A549 (cell line): ENCODE measurements around the gene INO80D. TPM values are rescaled to one million over a fixed set of nuclear protein-coding genes. Genes with fewer than 3 reads are reported as not detected.
"Not testable (repeated sequence)": the region's sequence is repeated elsewhere in the genome, so short reads cannot be mapped to it uniquely, and the experiment has no call there.

Source experiments
- ATAC-seq, 2 experiments: fragments of 200-7000 bp in 1 of 2; fragments of >200 bp in 1 of 2; cut with Nextera tagmentation in 1 of 2; cut with Tn5 transposase in 1 of 2; 3 replicates each; pipeline versions ENCODE4 v1.8.0 to v1.9.1; 2018 to 2020; ENCODE audit warnings: mild to moderate bottlenecking in 1 of 2, moderate library complexity in 1 of 2
- CTCF ChIA-PET: fragments of 300-600 bp; sonication (Branson Sonifier 250); formaldehyde crosslinking; extraction: SDS; loops from one replicate; lab custom pipeline; 2021; ENCODE audit warnings: antibody characterized with exemption, inconsistent platforms; lab: Yijun Ruan, JAX
- POLR2A ChIA-PET: fragments of 350-600 bp; formaldehyde crosslinking; extraction: SDS; loops from one replicate; lab custom pipeline; 2021; ENCODE audit warnings: antibody characterized with exemption, inconsistent platforms; lab: Yijun Ruan, JAX
- DNase-seq, 2 experiments: peaks; one replicate each; pipeline versions ENCODE4 v3.0.0 to v3.0.0-alpha.2; 2011 to 2016; ENCODE audit warnings: low read depth in 1 of 2, low spot score in 1 of 2
- FAIRE-seq: peaks from 2 replicates; lab custom pipeline; 2011; peaks lifted over from hg19 to GRCh38; lab: Jason Lieb, UNC
- H3K27ac ChIP-seq, 2 experiments: fragments of >200 bp; sonication (Bioruptor Twin); formaldehyde crosslinking; 3 replicates each; pipeline ENCODE4 v1.5.1; 2016 to 2017
- H3K4me1 ChIP-seq: fragments of >200 bp; sonication (Bioruptor Twin); formaldehyde crosslinking; 3 replicates; pipeline ENCODE4 v1.6.1; 2016
- H3K4me2 ChIP-seq: fragments of >200 bp; sonication (Bioruptor Twin); formaldehyde crosslinking; 3 replicates; pipeline ENCODE4 v1.6.1; 2016
- H3K4me3 ChIP-seq: fragments of >200 bp; sonication (Bioruptor Twin); formaldehyde crosslinking; 3 replicates; pipeline ENCODE4 v1.5.1; 2016
- H3K9me3 ChIP-seq: fragments of >200 bp; sonication (Bioruptor Twin); formaldehyde crosslinking; 3 replicates; pipeline ENCODE4 v1.6.1; 2016
- CBX8 ChIP-seq: fragments of 200-600 bp; sonication (generic); IDR thresholded peaks from 2 replicates; pipeline ENCODE4 v1.6.1; 2016
- CEBPB ChIP-seq, 2 experiments: fragments of >200 bp in 1 of 2; sonication (Bioruptor Twin) in 1 of 2; formaldehyde crosslinking in 1 of 2; IDR thresholded peaks; 2 replicates each; pipeline ENCODE4 v1.6.1; 2012 to 2016
- EHF ChIP-seq: fragments of 250-450 bp; sonication (Bioruptor Pico); IDR thresholded peaks from 2 replicates; pipeline ENCODE4 v1.5.0; 2020; ENCODE audit warnings: mild to moderate bottlenecking
- FOSB ChIP-seq: fragments of 250-450 bp; sonication (Bioruptor Pico); IDR thresholded peaks from 2 replicates; pipeline ENCODE4 v1.5.0; 2020; ENCODE audit warnings: mild to moderate bottlenecking, moderate library complexity
- FOXS1 ChIP-seq: fragments of 250-450 bp; sonication (Bioruptor Pico); IDR thresholded peaks from 2 replicates; pipeline ENCODE4 v1.5.0; 2020; ENCODE audit warnings: mild to moderate bottlenecking, moderate library complexity
- HOXA7 ChIP-seq: fragments of 250-450 bp; sonication (Bioruptor Pico); IDR thresholded peaks from 2 replicates; pipeline ENCODE4 v1.5.0; 2020; ENCODE audit warnings: mild to moderate bottlenecking, moderate library complexity
- MAFK ChIP-seq: fragments of 450-650 bp; IDR thresholded peaks from 2 replicates; pipeline ENCODE4 v1.6.1; 2014; ENCODE audit not compliant: partially characterized antibody
- NPAS2 ChIP-seq: fragments of 250-450 bp; sonication (Bioruptor Pico); IDR thresholded peaks from 2 replicates; pipeline ENCODE4 v1.8.0; 2022; ENCODE audit warnings: mild to moderate bottlenecking, moderate library complexity, borderline replicate concordance
- NR3C1 ChIP-seq: fragments of >200 bp; sonication (Bioruptor Twin); formaldehyde crosslinking; IDR thresholded peaks from 3 replicates; pipeline ENCODE4 v1.6.1; 2017
- POLR2A ChIP-seq: IDR thresholded peaks from 2 replicates; pipeline ENCODE4 v1.6.1; 2012; ENCODE audit warnings: mild to moderate bottlenecking, low read length
- POLR2AphosphoS2 ChIP-seq: conservative IDR thresholded peaks from 2 replicates; pipeline ENCODE4 v1.6.1; 2012; ENCODE audit warnings: low read length, improper control_type of control experiment, inconsistent platforms
- RARB ChIP-seq: fragments of 250-450 bp; sonication (Bioruptor Pico); IDR thresholded peaks from 2 replicates; pipeline ENCODE4 v1.8.0; 2021; ENCODE audit warnings: mild to moderate bottlenecking, moderate library complexity
- RCOR1 ChIP-seq: fragments of 150-350 bp; IDR thresholded peaks from 2 replicates; pipeline ENCODE4 v1.6.1; 2014; ENCODE audit warnings: antibody characterized with exemption, low read length, low read depth
- RNF2 ChIP-seq: fragments of 200-600 bp; sonication (generic); IDR thresholded peaks from 2 replicates; pipeline ENCODE4 v1.6.1; 2016; ENCODE audit warnings: low read depth, mild to moderate bottlenecking, antibody characterized with exemption, moderate library complexity, borderline replicate concordance
- SMC3 ChIP-seq: fragments of >200 bp; sonication (Bioruptor Twin); formaldehyde crosslinking; IDR thresholded peaks from 3 replicates; pipeline ENCODE4 v1.6.1; 2018; ENCODE audit warnings: inconsistent platforms
- SREBF2 ChIP-seq: fragments of 450-650 bp; IDR thresholded peaks from 2 replicates; pipeline ENCODE4 v1.6.1; 2014; ENCODE audit warnings: mild to moderate bottlenecking, moderate library complexity
- TFCP2L1 ChIP-seq: fragments of 250-450 bp; sonication (Bioruptor Pico); IDR thresholded peaks from 2 replicates; pipeline ENCODE4 v1.5.0; 2021; ENCODE audit warnings: mild to moderate bottlenecking
- TP53 ChIP-seq: fragments of 250-450 bp; sonication (Bioruptor Pico); IDR thresholded peaks from 2 replicates; pipeline ENCODE4 v1.5.0; 2021; ENCODE audit warnings: mild to moderate bottlenecking, moderate library complexity
- ZFP36 ChIP-seq: fragments of 450-650 bp; IDR thresholded peaks from 2 replicates; pipeline ENCODE4 v1.6.1; 2014; ENCODE audit warnings: borderline replicate concordance; ENCODE audit not compliant: partially characterized antibody
- WGBS: methylation state at CpG from one replicate; pipeline ENCODE4 v1.1.6; 2017; ENCODE audit errors: missing lambda C conversion rate; 5-methylcytosine and 5-hydroxymethylcytosine counted together
- polyA plus RNA-seq, 4 experiments: library from polyadenylated mRNA; depleted of rRNA in 3 of 4; stranded (reverse); fragments of >200 nt; fragmentation: RNase III in 1 of 4; extraction: RNeasy Plus Mini Kit Qiagen cat#74134 plus additional on column Dnase treatment in 1 of 4; gene quantifications; 2 replicates in 3 of 4; 3 replicates in 1 of 4; pipeline ENCODE4 v1.2.3, GENCODE V29; 2011 to 2017
- TF ChIP-seq, protein P1 (sequence below): fragments of 150-350 bp; IDR thresholded peaks from 2 replicates; pipeline ENCODE4 v1.6.1; 2014; ENCODE audit warnings: low read depth, mild to moderate bottlenecking, low read length

The INO80D gene
- polyA plus RNA-seq, 2 of the 4 experiments (the other 2 are of a cell fraction), result 1.4 to 5.0 TPM

DNA sequence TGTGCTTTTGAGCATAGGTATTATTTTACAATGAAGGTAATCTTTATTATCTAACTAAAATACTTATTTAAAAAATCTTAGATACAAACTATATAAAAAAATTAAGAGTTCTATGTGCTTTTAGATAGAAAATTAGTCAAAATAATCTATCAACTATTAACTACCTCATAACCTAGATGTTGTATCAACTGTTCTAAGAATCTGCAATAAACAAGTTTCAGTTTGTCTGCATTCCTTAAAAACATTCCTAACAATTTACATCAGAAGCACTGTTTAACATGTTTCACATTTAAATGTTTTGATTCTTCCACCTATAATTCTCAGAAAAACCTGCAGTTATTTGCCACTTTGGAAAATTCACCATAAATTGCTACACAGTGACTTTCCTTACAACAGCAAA is 39.9 kb upstream of the INO80D start:
- CTCF ChIA-PET, result no interaction called here

DNA sequence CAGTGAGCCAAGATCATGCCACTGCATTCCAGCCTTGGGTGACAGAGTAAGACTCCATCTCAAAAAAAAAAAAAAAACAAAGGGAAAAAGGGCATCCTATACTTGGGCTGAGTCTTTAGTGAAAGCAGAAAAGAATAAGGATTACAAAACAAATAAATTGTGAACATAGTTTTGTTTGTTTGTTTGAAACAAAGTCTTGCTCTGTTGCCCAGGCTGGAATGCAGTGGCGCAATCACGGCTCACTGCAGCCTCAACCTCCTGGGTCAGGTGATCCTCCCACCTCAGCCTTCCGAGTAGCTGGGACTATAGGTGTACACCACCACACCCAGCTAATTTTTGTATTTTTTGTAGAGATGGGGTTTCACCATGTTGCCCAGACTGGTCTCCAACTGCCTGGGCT is 36.6 kb upstream of the INO80D start:
- H3K4me1 ChIP-seq, POLR2A ChIA-PET, H3K9me3 ChIP-seq, ATAC-seq, H3K27ac ChIP-seq, H3K4me2 ChIP-seq, DNase-seq, H3K4me3 ChIP-seq, FAIRE-seq: not testable (repeated sequence)
- peak in 1 of 2 experiments; percentile 70; a peak in 2 of 4 replicates for TF ChIP-seq CEBPB (IDR thresholded peaks at IDR 0.05)
- CTCF ChIA-PET, result interaction anchor here (0.6 kb wide), 1 partner anchor 45 kb away, joined by 6 read pairs; no protein-coding TSS in a partner anchor
- 89% methylated on average over 3 of the region's 3 CpGs for WGBS

More for the DNA sequence above, 39.9 kb upstream of the INO80D start:
- no peak for ATAC-seq
- no peak for TF ChIP-seq FOXS1 (CRISPR knock-in tag)
- TF ChIP-seq RNF2, result no peak
- no peak for TF ChIP-seq CBX8
- no peak for TF ChIP-seq RARB (CRISPR knock-in tag)
- TF ChIP-seq ZFP36, result no peak
- TF ChIP-seq, protein P1, sequence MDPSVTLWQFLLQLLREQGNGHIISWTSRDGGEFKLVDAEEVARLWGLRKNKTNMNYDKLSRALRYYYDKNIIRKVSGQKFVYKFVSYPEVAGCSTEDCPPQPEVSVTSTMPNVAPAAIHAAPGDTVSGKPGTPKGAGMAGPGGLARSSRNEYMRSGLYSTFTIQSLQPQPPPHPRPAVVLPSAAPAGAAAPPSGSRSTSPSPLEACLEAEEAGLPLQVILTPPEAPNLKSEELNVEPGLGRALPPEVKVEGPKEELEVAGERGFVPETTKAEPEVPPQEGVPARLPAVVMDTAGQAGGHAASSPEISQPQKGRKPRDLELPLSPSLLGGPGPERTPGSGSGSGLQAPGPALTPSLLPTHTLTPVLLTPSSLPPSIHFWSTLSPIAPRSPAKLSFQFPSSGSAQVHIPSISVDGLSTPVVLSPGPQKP, result no peak
- TF ChIP-seq NR3C1, result no peak
- no peak for TF ChIP-seq SMC3
- TF ChIP-seq SREBF2, result no peak
- TF ChIP-seq HOXA7 (CRISPR knock-in tag), result no peak
- TF ChIP-seq MAFK, result no peak
- TF ChIP-seq EHF (CRISPR knock-in tag), result no peak
- TF ChIP-seq TP53 (CRISPR knock-in tag), result no peak
- no peak for TF ChIP-seq CEBPB (IDR thresholded peaks at IDR 0.05)
- TF ChIP-seq FOSB (CRISPR knock-in tag), result no peak
- TF ChIP-seq NPAS2 (CRISPR knock-in tag), result no peak
- no peak for TF ChIP-seq TFCP2L1 (CRISPR knock-in tag)
- Histone ChIP-seq H3K4me1 (peaks cover 5% of the 10 kb centered on the region; the same call in 1 of the 3 replicates), H3K27ac (no peak overlapping the region), H3K9me3 (no peaks in the 10 kb centered on the region), H3K4me2 (no peak overlapping the region), H3K4me3 (no peak overlapping the region)
- no peak for DNase-seq
- POLR2A ChIA-PET, result no interaction called here
- FAIRE-seq, result no peak

DNA sequence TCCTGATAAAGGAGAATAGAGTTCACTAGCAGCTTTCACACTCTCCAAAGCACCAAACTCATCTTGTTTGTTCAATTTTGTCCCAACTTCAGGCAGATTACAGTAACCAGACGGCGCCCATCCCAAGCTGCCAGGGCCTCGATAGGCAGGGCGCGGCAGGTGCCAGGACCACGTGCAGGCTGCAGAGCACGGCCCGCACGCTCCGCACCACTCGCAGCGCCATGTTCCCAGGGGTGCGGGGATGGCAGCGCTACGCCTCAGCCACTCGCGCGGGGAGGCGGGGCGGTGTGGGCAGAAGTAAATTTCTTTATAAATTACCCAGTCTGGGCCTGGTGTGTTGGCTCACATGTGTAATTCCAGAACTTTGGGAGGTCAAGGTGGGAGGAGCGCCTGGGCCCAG is 30.3 kb upstream of the INO80D start:
- no peak for FAIRE-seq
- ChIA-PET POLR2A (no interaction called here), CTCF (no interaction called here)
- ATAC-seq, result no peak
- WGBS, result 91% methylated on average over 5 of the region's 21 CpGs
- TF ChIP-seq NR3C1 (no peak), POLR2AphosphoS2 (no peak), FOXS1 (CRISPR knock-in tag) (no peak), NPAS2 (CRISPR knock-in tag) (no peak), MAFK (no peak), RCOR1 (no peak), ZFP36 (no peak), POLR2A (no peak)
- TF ChIP-seq, protein P1, result no peak
- no peaks in the 10 kb centered on the region for H3K9me3 ChIP-seq
- no peak overlapping the region for H3K4me2 ChIP-seq
- DNase-seq, result no peak
- no peak overlapping the region for H3K27ac ChIP-seq
- peaks cover 17% of the 10 kb centered on the region for H3K4me1 ChIP-seq
- H3K4me3 ChIP-seq, result no peak overlapping the region
